SK-N-SH (cell line): ENCODE results near the gene GNPAT. TPM values are rescaled to one million over a fixed set of nuclear protein-coding genes. Genes with fewer than 3 reads are reported as not detected.

Experiments
- CTCF ChIA-PET: fragments of 300-600, 350-600 bp; formaldehyde crosslinking; extraction: SDS; loops from one replicate; lab custom pipeline; 2021; lab: Yijun Ruan, JAX
- POLR2A ChIA-PET: fragments of 350-600 bp; sonication (Branson Sonifier 250); formaldehyde crosslinking; extraction: SDS; loops from one replicate; lab custom pipeline; 2020; ENCODE audit warnings: antibody characterized with exemption, inconsistent platforms; lab: Yijun Ruan, JAX
- DNase-seq: peaks from one replicate; pipeline ENCODE4 v3.0.0; 2012
- H2AFZ ChIP-seq: fragments of 200-600 bp; sonication (generic); 2 replicates; pipeline ENCODE4 v1.8.1; 2016; ENCODE audit warnings: antibody characterized with exemption, mild to moderate bottlenecking, low read depth
- H3F3A ChIP-seq: fragments of 200-600 bp; sonication (generic); replicated peaks from 2 replicates; pipeline ENCODE3; 2016; ENCODE audit warnings: antibody characterized with exemption, mild to moderate bottlenecking; ENCODE audit not compliant: insufficient read depth
- H3K27ac ChIP-seq, 2 experiments: fragments of 200-500 bp in 1 of 2; fragments of 200-600 bp in 1 of 2; sonication (Bioruptor generic) in 1 of 2; sonication (generic), shearing (Covaris generic) in 1 of 2; 2 replicates each; pipeline versions ENCODE4 v1.5.1 to v1.6.1; 2014 to 2016; ENCODE audit warnings: low read depth in 2 of 2, inconsistent platforms in 1 of 2, low read length in 1 of 2, mild to moderate bottlenecking in 1 of 2, mixed read lengths in 1 of 2
- H3K27me3 ChIP-seq: fragments of 200-600 bp; sonication (generic), shearing (Covaris generic); 2 replicates; pipeline ENCODE4 v1.6.1; 2016; ENCODE audit warnings: mixed run types; ENCODE audit not compliant: insufficient read depth
- H3K36me3 ChIP-seq, 2 experiments: fragments of 200-500 bp in 1 of 2; fragments of 200-600 bp in 1 of 2; sonication (Bioruptor generic) in 1 of 2; sonication (generic) in 1 of 2; replicated peaks in 1 of 2; 2 replicates each; pipeline versions ENCODE3 to v1.5.1; 2014 to 2016; ENCODE audit warnings: low read length in 1 of 2, mild to moderate bottlenecking in 1 of 2; ENCODE audit not compliant: insufficient read depth in 2 of 2, control insufficient read depth in 1 of 2
- H3K4me1 ChIP-seq, 2 experiments: fragments of 200-500 bp in 1 of 2; fragments of 200-600 bp in 1 of 2; sonication (Bioruptor generic) in 1 of 2; sonication (generic), shearing (Covaris generic) in 1 of 2; 2 replicates each; pipeline versions ENCODE4 v1.5.1 to v1.6.1; 2014 to 2016; ENCODE audit warnings: low read depth in 1 of 2, low read length in 1 of 2, mixed run types in 1 of 2; ENCODE audit not compliant: insufficient read depth in 2 of 2, control insufficient read depth in 1 of 2
- H3K4me2 ChIP-seq: fragments of 200-600 bp; sonication (generic), shearing (Covaris generic); 2 replicates; pipeline ENCODE4 v1.6.1; 2017; ENCODE audit warnings: mixed run types
- H3K4me3 ChIP-seq, 2 experiments: fragments of 200-500 bp in 1 of 2; fragments of 200-600 bp in 1 of 2; sonication (Bioruptor generic) in 1 of 2; sonication (generic), shearing (Covaris generic) in 1 of 2; 2 replicates each; pipeline versions ENCODE4 v1.5.1 to v1.8.1; 2014 to 2016; ENCODE audit warnings: low read depth in 2 of 2, inconsistent platforms in 1 of 2, low read length in 1 of 2, mild to moderate bottlenecking in 1 of 2, mixed read lengths in 1 of 2, moderate library complexity in 1 of 2
- H3K79me2 ChIP-seq: fragments of 200-600 bp; sonication (generic); 2 replicates; pipeline ENCODE4 v1.8.1; 2017; ENCODE audit warnings: mild to moderate bottlenecking; ENCODE audit not compliant: insufficient read depth
- H3K9ac ChIP-seq: fragments of 200-600 bp; sonication (generic); 2 replicates; pipeline ENCODE4 v1.6.1; 2017; ENCODE audit warnings: mixed run types
- H3K9me2 ChIP-seq: fragments of 200-600 bp; sonication (generic); 2 replicates; pipeline ENCODE4 v1.6.1; 2017; ENCODE audit warnings: mixed run types
- H3K9me3 ChIP-seq: fragments of 200-600 bp; sonication (generic); 2 replicates; pipeline ENCODE4 v1.6.1; 2017; ENCODE audit warnings: mixed run types, mild to moderate bottlenecking, moderate library complexity
- H4K20me1 ChIP-seq: fragments of 200-600 bp; sonication (generic); 2 replicates; pipeline ENCODE4 v1.6.1; 2017; ENCODE audit warnings: mild to moderate bottlenecking, mixed run types; ENCODE audit not compliant: insufficient read depth
- CHD2 ChIP-seq: fragments of 150-350 bp; IDR thresholded peaks from 2 replicates; pipeline ENCODE4 v1.6.1; 2018; ENCODE audit warnings: low read length; ENCODE audit not compliant: partially characterized antibody
- CTCF ChIP-seq: fragments of 200-600 bp; sonication (generic); IDR thresholded peaks from 2 replicates; pipeline ENCODE4 v1.6.1; 2017; ENCODE audit warnings: antibody characterized with exemption, mild to moderate bottlenecking, moderate library complexity
- ELF1 ChIP-seq: IDR thresholded peaks from 2 replicates; pipeline ENCODE4 v1.4.0; 2012
- EZH2phosphoT487 ChIP-seq: fragments of 200-600 bp; sonication (generic); IDR thresholded peaks from 2 replicates; pipeline ENCODE4 v1.6.1; 2017; ENCODE audit warnings: low read depth, mixed run types, mild to moderate bottlenecking, antibody characterized with exemption, moderate library complexity, borderline replicate concordance
- FOSL2 ChIP-seq: IDR thresholded peaks from 2 replicates; pipeline ENCODE4 v1.4.0; 2012; ENCODE audit warnings: low read depth, mild to moderate bottlenecking, moderate library complexity, borderline replicate concordance
- FOXJ3 ChIP-seq: sonication (generic); formaldehyde crosslinking; IDR thresholded peaks from 2 replicates; pipeline ENCODE4 v1.5.1; 2020; ENCODE audit warnings: mild to moderate bottlenecking, missing genetic modification reagents
- FOXM1 ChIP-seq: IDR thresholded peaks from 2 replicates; pipeline ENCODE4 v1.4.0; 2012; ENCODE audit warnings: low read depth, mild to moderate bottlenecking
- GATA2 ChIP-seq: sonication (generic); formaldehyde crosslinking; IDR thresholded peaks from 2 replicates; pipeline ENCODE4 v1.5.0; 2020; ENCODE audit warnings: mild to moderate bottlenecking, missing genetic modification reagents
- IRF3 ChIP-seq: fragments of 150-350 bp; IDR thresholded peaks from 2 replicates; pipeline ENCODE4 v1.6.1; 2016; ENCODE audit warnings: mild to moderate bottlenecking, low read depth, low read length
- NFIC ChIP-seq: IDR thresholded peaks from 2 replicates; pipeline ENCODE4 v1.4.0; 2012; ENCODE audit warnings: borderline replicate concordance
- PBX3 ChIP-seq: IDR thresholded peaks from 2 replicates; pipeline ENCODE4; 2012
- POLR2AphosphoS5 ChIP-seq: IDR thresholded peaks from 2 replicates; pipeline ENCODE4 v1.6.1; 2012; ENCODE audit warnings: low read depth, low read length
- REST ChIP-seq: IDR thresholded peaks from 2 replicates; pipeline ENCODE4 v1.6.1; 2012; ENCODE audit warnings: mild to moderate bottlenecking, low read depth, low read length, moderate library complexity
- RFX5 ChIP-seq: IDR thresholded peaks from 2 replicates; pipeline ENCODE4 v1.6.1; 2012; ENCODE audit warnings: mild to moderate bottlenecking, improper control_type of control experiment, low read length
- USF1 ChIP-seq: IDR thresholded peaks from 2 replicates; pipeline ENCODE4 v1.4.0; 2012; ENCODE audit warnings: low read depth, borderline replicate concordance
- ZBTB33 ChIP-seq: IDR thresholded peaks from 2 replicates; pipeline ENCODE4 v1.4.0; 2012; ENCODE audit warnings: low read depth, borderline replicate concordance
- WGBS: methylation state at CpG from one replicate; pipeline ENCODE4 v1.1.6; 2017; ENCODE audit warnings: low lambda C conversion rate; 5-methylcytosine and 5-hydroxymethylcytosine counted together
- polyA plus RNA-seq, 3 experiments: library from polyadenylated mRNA; depleted of rRNA; stranded (reverse); fragments of >200 nt; gene quantifications; 2 replicates each; pipeline ENCODE4 v1.2.3, GENCODE V29; 2012

Gene GNPAT
- polyA plus RNA-seq, 1 of the 3 experiments (the other 2 are of a cell fraction): 14.7 TPM

- no peaks in the 10 kb centered on the region for H3K36me3 ChIP-seq
- TF ChIP-seq ELF1 (no peak), EZH2phosphoT487 (no peak), USF1 (no peak), ZBTB33 (no peak), GATA2 (CRISPR knock-in tag) (no peak), REST (no peak), CHD2 (no peak), FOSL2 (no peak), CTCF (no peak), IRF3 (no peak), RFX5 (no peak), PBX3 (no peak), FOXJ3 (no peak), FOXM1 (no peak), NFIC (no peak), POLR2AphosphoS5 (no peak)
- H3K9me2 ChIP-seq: no peaks in the 10 kb centered on the region
- H3F3A ChIP-seq: no peaks in the 10 kb centered on the region
- ChIA-PET CTCF (interaction anchor here (0.6 to 1.2 kb wide), 2 partner anchors 45 to 291 kb away, joined by 3 read pairs; no protein-coding TSS in a partner anchor), POLR2A (no interaction called here)
- H3K27ac ChIP-seq: no peak overlapping the region
- no peaks in the 10 kb centered on the region for H3K9me3 ChIP-seq
- H3K4me3 ChIP-seq: no peak overlapping the region
- no peak for DNase-seq
- H4K20me1 ChIP-seq: no peaks in the 10 kb centered on the region
- no peaks in the 10 kb centered on the region for H3K27me3 ChIP-seq
- H3K9ac ChIP-seq: no peak overlapping the region
- no peak overlapping the region for H2AFZ ChIP-seq
- H3K4me2 ChIP-seq: no peak overlapping the region
- H3K4me1 ChIP-seq: no peaks in the 10 kb centered on the region; a peak in 1 of 4 replicates
- H3K79me2 ChIP-seq: no peaks in the 10 kb centered on the region
- WGBS: 80% methylated on average over 5 of the region's 5 CpGs
These were observed 71.4 kb downstream of the GNPAT start for GRCh38 chr1:231312432-231312788.
